Activated naive CD8-positive, alpha-beta T cell treated with anti-CD3 and anti-CD28 coated beads, Interleukin-2, amount 10 ng/mL, durations not matched to agents 7 days and 5 days (primary cell): ENCODE results near the gene IQSEC3. TPM values are rescaled to one million over a fixed set of nuclear protein-coding genes. Genes with fewer than 3 reads are reported as not detected.

Source experiments
- ATAC-seq: fragments of 150-1000 bp; cut with Tn5 transposase; one replicate; pipeline ENCODE4 v1.10.0; 2021; ENCODE audit warnings: low read depth, moderate library complexity
- POLR2A ChIA-PET: fragments of 350-600 bp; sonication (Branson Sonifier 250); formaldehyde crosslinking; loops from one replicate; lab custom pipeline; 2021; ENCODE audit warnings: antibody characterized with exemption; lab: Charles Lee
- DNase-seq: peaks from one replicate; pipeline ENCODE4 v3.0.0; 2021
- H3K27ac Mint-ChIP-seq: one replicate; pipeline ENCODE4 v1.8.0; 2022; ENCODE audit warnings: mild to moderate bottlenecking, mixed read lengths
- H3K27me3 Mint-ChIP-seq: one replicate; pipeline ENCODE4 v1.8.0; 2022; ENCODE audit warnings: mild to moderate bottlenecking, moderate library complexity, mixed read lengths
- H3K36me3 Mint-ChIP-seq: one replicate; pipeline ENCODE4 v1.8.0; 2021; ENCODE audit warnings: mild to moderate bottlenecking, mixed read lengths
- H3K4me1 Mint-ChIP-seq: one replicate; pipeline ENCODE4 v1.8.0; 2021; ENCODE audit warnings: mixed read lengths
- H3K4me3 Mint-ChIP-seq: one replicate; pipeline ENCODE4 v1.8.0; 2022; ENCODE audit warnings: mild to moderate bottlenecking, moderate library complexity, mixed read lengths
- H3K9me3 Mint-ChIP-seq: one replicate; pipeline ENCODE4 v1.8.0; 2021; ENCODE audit warnings: mixed read lengths
- total RNA-seq, 2 experiments: library from RNA; stranded (reverse); gene quantifications; one replicate each; pipeline ENCODE4 v1.2.3, GENCODE V29; 2021

Gene IQSEC3
- total RNA-seq, 2 experiments from 2014 or later = 7.3 to 8.0 TPM

DNA sequence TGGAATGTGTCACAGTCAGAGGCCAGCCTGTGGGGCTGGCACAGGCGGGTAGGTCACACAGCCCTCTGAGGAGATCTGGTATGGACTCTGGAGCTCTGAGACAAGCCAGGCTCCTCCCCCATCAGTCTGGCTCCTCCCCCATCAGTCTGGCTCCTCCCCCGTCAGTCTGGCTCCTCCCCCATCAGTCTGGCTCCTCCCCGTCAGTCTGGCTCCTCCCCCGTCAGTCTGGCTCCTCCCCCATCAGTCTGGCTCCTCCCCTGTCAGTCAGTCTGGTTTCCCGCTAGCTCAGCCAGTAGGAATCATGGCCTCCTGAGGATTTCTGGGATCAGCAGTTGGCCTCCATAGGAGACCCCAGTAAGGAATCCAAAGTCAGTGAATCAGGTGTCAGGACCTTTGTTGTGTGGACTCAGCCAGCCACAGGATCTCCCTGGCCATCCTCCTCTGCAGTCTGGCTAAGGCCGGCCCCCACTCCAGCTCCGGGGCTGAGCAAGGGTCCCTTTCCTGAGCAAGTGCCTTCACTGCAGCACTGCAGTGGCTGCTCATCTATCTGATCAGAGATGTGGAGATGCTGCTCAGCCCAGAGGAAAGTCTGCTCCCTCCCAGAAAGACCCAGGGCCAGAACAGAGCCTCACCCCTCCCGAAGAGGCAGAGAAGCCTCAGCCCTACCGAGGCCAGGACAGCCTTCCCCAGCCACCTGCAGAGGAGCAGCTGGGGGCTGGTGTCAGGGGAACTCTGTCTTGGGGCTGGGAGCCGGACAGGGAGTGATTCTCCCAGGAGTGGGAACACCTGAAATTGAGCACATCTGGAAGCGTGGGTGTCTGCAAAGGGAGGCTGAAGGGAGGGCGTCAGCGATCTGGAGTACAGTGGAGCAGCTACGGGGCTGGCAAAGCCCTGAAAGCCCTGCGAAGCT, 35.7 kb downstream of the IQSEC3 start:
- H3K27ac Mint-ChIP-seq = no peak overlapping the region
- H3K27me3 Mint-ChIP-seq = peaks cover 8% of the 10 kb centered on the region
- POLR2A ChIA-PET = no interaction called here
- H3K4me3 Mint-ChIP-seq = no peak overlapping the region
- peaks cover 4% of the 10 kb centered on the region for H3K4me1 Mint-ChIP-seq
- H3K9me3 Mint-ChIP-seq = no peaks in the 10 kb centered on the region
- no peaks in the 10 kb centered on the region for H3K36me3 Mint-ChIP-seq
- DNase-seq = no peak
- ATAC-seq = no peak

- POLR2A ChIA-PET = no interaction called here
- peaks cover 6% of the 10 kb centered on the region for H3K27me3 Mint-ChIP-seq
Observed at GRCh38 chr12:102879-103168, 36.3 kb downstream of the IQSEC3 start.

GRCh38 chr12:103169-103981, 36.8 kb downstream of the IQSEC3 start:
- Mint-ChIP-seq H3K9me3 (no peaks in the 10 kb centered on the region), H3K36me3 (no peaks in the 10 kb centered on the region), H3K27me3 (peaks cover 4% of the 10 kb centered on the region), H3K4me3 (no peak overlapping the region), H3K4me1 (peaks cover 4% of the 10 kb centered on the region), H3K27ac (no peak overlapping the region)
- POLR2A ChIA-PET = no interaction called here
- DNase-seq (no peak), ATAC-seq (no peak)

More at GRCh38 chr12:102879-103168, 36.3 kb downstream of the IQSEC3 start:
- no peaks in the 10 kb centered on the region for H3K9me3 Mint-ChIP-seq
- no peak for DNase-seq
- H3K36me3 Mint-ChIP-seq = no peaks in the 10 kb centered on the region
- H3K4me1 Mint-ChIP-seq = peaks cover 4% of the 10 kb centered on the region
- ATAC-seq = no peak
- no peak overlapping the region for H3K27ac Mint-ChIP-seq
- no peak overlapping the region for H3K4me3 Mint-ChIP-seq

DNA sequence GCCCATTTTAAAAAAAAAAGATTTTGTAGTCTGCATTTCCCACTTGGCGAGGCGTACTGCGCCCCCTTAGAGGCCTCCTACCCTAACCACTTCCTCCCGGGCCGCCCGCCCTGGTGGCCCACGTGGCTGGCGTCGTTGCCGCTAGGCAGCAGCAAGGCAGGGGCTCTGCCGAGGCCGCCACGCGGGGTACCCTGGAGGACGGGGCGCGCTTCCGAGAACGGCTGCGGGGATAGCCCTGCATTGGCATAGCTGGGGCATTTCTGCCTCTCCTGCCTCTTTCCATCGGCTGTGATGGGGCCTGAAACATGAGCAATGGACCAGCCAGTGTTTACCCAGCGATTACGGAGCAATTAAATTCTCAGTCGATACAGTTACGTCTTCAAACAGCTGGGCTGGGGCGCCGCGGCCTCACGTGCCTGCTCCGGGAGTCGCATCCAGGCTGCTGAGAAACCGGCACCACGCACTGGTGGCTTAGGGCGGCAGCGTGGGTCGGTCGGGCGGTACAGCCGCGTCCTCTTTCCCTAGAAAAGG, 38.0 kb downstream of the IQSEC3 start:
- no peak overlapping the region for H3K27ac Mint-ChIP-seq
- H3K36me3 Mint-ChIP-seq = no peaks in the 10 kb centered on the region
- no peak overlapping the region for H3K4me3 Mint-ChIP-seq

DNA sequence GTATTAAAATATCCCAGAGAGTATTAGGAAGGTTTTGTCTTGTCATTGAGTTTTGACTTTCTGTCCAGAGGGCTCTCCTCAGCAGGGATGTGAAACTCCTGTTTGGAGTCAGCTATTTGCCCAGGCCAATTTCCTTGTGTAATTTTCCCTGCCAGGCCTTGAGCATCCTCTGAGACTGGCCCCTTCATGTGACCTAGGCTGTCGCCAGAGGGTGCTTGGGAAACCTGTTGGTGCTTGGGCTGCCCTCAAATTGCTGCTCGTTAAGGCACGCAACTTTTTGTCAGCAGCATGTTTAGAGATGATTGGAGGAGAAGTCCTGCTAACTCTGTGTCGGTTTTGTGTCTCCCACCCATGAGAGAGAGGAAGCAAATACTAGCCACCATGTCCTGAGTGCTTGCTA, 39.1 kb downstream of the IQSEC3 start:
- DNase-seq (no peak), ATAC-seq (no peak)
- peaks cover 14% of the 10 kb centered on the region for H3K4me1 Mint-ChIP-seq
- POLR2A ChIA-PET = no interaction called here
- no peaks in the 10 kb centered on the region for H3K36me3 Mint-ChIP-seq
- H3K4me3 Mint-ChIP-seq = no peak overlapping the region
- no peaks in the 10 kb centered on the region for H3K9me3 Mint-ChIP-seq
- H3K27ac Mint-ChIP-seq = no peak overlapping the region
- peaks cover 2% of the 10 kb centered on the region for H3K27me3 Mint-ChIP-seq

More for the DNA sequence above, 38.0 kb downstream of the IQSEC3 start:
- Mint-ChIP-seq H3K27me3 (peaks cover 4% of the 10 kb centered on the region), H3K4me1 (peaks cover 9% of the 10 kb centered on the region), H3K9me3 (no peaks in the 10 kb centered on the region)
- ATAC-seq (peak; percentile 60), DNase-seq (peak; percentile 59)
- POLR2A ChIA-PET = no interaction called here

DNA sequence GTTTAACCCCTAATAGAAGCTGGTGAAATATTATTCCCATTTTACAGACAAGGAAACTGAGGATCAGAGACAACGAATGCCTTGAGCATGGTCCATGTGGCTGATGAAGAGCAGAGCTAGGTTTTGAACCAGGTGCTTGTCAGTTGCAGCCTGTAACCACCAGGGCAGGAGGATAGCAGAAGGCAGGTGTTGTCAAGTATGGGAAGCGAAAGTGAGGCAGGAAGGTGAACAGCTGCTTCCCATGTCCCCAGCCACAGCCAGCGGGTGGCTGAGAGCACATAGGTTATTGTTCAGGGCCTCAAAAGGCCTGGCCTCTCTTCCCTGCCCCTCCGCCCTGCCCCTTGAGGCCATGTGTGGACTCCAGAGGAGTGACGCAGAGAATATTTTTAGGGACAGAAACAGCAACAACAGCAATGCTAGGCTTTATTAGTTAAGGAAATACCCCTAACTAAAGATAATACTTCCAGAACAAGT, 39.6 kb downstream of the IQSEC3 start:
- DNase-seq = no peak
- peaks cover 2% of the 10 kb centered on the region for H3K27me3 Mint-ChIP-seq
- no peaks in the 10 kb centered on the region for H3K36me3 Mint-ChIP-seq
- peaks cover 14% of the 10 kb centered on the region for H3K4me1 Mint-ChIP-seq
- no peak overlapping the region for H3K4me3 Mint-ChIP-seq
- H3K9me3 Mint-ChIP-seq = no peaks in the 10 kb centered on the region
- no peak overlapping the region for H3K27ac Mint-ChIP-seq
- ATAC-seq = no peak
- POLR2A ChIA-PET = no interaction called here

GRCh38 chr12:108594-108993, 42.0 kb downstream of the IQSEC3 start:
- ATAC-seq = no peak

DNA sequence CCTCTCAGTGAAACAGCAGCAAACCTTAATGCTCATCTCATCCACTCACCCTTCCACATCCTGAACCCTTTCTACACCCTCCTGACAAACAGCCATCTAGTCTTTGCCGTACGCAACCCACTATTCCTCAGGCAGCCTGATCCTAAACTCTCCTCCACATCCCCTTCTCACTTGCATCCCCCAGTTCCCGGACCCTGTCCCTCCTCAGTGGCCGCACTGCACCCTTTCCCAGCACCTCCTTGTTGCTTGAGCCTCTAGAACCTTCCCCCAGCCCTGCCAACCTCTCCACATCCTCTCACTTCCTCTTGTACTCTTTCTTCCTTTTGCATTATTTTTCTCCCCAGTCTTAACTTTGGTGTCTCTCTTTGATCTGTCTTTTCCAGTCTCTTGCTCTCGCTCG, 42.9 kb downstream of the IQSEC3 start:
- no peak for DNase-seq
- Mint-ChIP-seq H3K27ac (peak overlapping the region; percentile 14), H3K9me3 (no peaks in the 10 kb centered on the region), H3K4me1 (peaks cover 10% of the 10 kb centered on the region), H3K36me3 (no peaks in the 10 kb centered on the region), H3K27me3 (peaks cover 7% of the 10 kb centered on the region), H3K4me3 (peak overlapping the region; percentile 4)
- ATAC-seq = peak; percentile 36
- POLR2A ChIA-PET = no interaction called here

More at GRCh38 chr12:108594-108993, 42.0 kb downstream of the IQSEC3 start:
- POLR2A ChIA-PET = no interaction called here
- peaks cover 7% of the 10 kb centered on the region for H3K27me3 Mint-ChIP-seq
- no peak overlapping the region for H3K4me3 Mint-ChIP-seq
- no peaks in the 10 kb centered on the region for H3K36me3 Mint-ChIP-seq
- H3K27ac Mint-ChIP-seq = no peak overlapping the region
- DNase-seq = no peak
- H3K4me1 Mint-ChIP-seq = peaks cover 14% of the 10 kb centered on the region
- no peaks in the 10 kb centered on the region for H3K9me3 Mint-ChIP-seq

DNA sequence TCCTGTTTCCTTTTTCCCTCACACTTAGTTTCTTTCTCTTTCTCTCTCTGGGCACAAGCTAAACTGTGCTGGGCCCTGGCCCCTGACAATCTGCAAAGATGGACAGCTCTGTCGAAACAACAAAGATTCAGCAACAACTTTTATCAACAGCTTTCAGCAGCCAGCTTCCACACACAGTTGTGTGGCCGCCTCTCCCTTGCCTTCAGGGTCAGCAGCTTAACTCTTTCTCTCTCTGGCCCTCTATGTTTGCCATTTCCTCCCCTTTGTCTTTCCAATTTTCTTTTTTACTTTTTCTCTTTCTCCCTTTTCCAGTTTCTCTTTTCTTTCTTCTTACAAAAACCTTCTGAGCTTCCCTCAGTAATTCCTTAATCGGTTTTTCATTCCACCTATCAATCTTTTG, 43.3 kb downstream of the IQSEC3 start:
- ATAC-seq (peak; percentile 22), DNase-seq (no peak)
- Mint-ChIP-seq H3K4me1 (peaks cover 10% of the 10 kb centered on the region), H3K9me3 (no peaks in the 10 kb centered on the region), H3K27me3 (peaks cover 7% of the 10 kb centered on the region), H3K27ac (peak overlapping the region; percentile 14), H3K36me3 (no peaks in the 10 kb centered on the region), H3K4me3 (peak overlapping the region; percentile 4)
- POLR2A ChIA-PET = no interaction called here

DNA sequence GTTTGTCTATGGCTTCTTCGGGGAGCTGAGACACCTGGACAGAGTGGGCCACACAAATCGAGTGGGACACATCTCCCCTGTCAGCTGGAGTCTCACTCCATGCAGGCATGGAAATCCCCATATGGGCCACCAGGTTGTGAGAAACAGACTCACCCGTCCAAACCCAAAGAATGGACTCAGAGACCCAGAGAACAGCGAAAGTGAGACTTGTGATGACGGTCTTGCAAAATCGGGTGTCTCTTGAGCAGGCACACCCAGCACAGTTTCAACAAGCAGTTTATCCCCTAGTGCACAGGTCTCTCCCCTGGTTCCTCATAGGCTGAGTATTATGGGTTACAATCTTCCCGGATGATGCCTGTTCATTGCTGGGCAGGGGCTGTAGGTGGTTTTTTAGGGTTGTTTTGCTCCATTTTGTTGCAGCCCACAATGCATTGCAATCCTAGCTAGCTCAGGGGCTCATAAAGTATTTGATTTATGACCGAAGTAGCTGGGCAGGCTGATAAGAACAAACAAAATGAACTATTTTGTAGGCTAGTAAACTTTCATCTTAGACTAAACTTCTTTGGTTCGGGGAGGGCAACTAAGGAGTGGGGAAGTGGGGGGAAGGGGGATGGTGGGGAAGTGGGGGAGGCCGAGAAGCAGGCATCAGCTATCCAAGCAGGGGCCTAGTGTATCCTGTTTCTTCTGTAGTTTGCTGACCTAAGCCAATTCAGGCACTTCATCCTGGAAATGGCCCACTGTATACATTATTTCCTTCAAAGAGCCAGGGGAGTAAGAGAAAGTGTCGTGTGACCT, 45.3 kb downstream of the IQSEC3 start:
- POLR2A ChIA-PET = no interaction called here
- H3K4me3 Mint-ChIP-seq = no peak overlapping the region
- ATAC-seq (no peak), DNase-seq (no peak)
- H3K4me1 Mint-ChIP-seq = peaks cover 10% of the 10 kb centered on the region
- H3K9me3 Mint-ChIP-seq = no peaks in the 10 kb centered on the region
- H3K36me3 Mint-ChIP-seq = no peaks in the 10 kb centered on the region
- no peak overlapping the region for H3K27ac Mint-ChIP-seq
- H3K27me3 Mint-ChIP-seq = peaks cover 7% of the 10 kb centered on the region

DNA sequence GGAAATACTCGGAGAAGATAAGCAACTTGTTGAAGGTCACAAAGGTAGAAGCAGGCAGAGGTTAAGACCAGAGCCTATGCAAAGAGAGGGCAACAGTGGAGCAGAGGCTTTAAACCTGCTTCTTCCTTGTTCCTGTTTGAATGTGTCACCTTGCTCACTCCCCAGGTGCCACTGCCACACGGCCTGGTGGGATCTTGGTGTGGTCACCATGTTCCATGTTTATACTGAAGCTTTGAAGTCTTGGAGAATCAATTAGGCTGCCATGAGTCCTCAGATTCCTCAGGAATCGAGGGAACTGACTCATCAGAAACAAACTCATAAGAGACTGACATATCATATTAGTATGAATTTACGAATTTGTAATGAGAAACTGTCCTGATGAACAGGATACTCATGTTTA, 46.8 kb downstream of the IQSEC3 start:
- H3K27ac Mint-ChIP-seq = no peak overlapping the region
- no peaks in the 10 kb centered on the region for H3K36me3 Mint-ChIP-seq
- no peak overlapping the region for H3K4me3 Mint-ChIP-seq
- ATAC-seq = no peak
- H3K9me3 Mint-ChIP-seq = no peaks in the 10 kb centered on the region
- no peak for DNase-seq
- H3K27me3 Mint-ChIP-seq = peaks cover 9% of the 10 kb centered on the region
- peaks cover 10% of the 10 kb centered on the region for H3K4me1 Mint-ChIP-seq
- POLR2A ChIA-PET = no interaction called here

DNA sequence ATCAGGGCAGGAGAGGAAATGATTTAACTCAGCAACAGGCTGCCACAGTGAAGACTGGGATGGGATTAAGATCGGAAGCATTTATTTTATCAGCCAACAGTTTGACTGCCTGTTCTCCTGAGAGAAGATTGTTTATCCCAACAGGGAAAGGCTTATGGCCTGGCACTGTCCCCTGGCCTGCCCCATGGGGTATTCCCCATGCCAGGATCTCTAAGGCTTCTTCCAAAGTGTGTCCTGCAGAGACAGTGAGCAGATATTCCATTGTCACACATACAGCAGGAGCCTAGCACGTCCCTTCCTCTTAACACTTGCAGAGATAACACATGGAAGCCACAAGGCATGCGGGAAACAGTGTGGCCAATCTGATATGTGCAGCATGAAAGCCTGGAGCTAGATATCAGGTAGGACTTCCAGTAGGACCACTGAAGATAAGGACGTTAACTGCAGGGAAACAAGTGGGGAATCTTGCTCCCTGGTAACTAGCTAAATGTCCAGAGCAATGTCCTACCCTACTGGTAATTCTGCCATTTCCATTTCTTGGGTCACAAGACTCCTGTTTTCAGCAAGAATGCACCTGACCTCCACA, 48.2 kb downstream of the IQSEC3 start:
- POLR2A ChIA-PET = no interaction called here
- Mint-ChIP-seq H3K9me3 (no peaks in the 10 kb centered on the region), H3K36me3 (no peaks in the 10 kb centered on the region), H3K4me1 (peaks cover 4% of the 10 kb centered on the region), H3K4me3 (no peak overlapping the region), H3K27ac (no peak overlapping the region), H3K27me3 (peaks cover 7% of the 10 kb centered on the region)
- DNase-seq = no peak
- no peak for ATAC-seq

DNA sequence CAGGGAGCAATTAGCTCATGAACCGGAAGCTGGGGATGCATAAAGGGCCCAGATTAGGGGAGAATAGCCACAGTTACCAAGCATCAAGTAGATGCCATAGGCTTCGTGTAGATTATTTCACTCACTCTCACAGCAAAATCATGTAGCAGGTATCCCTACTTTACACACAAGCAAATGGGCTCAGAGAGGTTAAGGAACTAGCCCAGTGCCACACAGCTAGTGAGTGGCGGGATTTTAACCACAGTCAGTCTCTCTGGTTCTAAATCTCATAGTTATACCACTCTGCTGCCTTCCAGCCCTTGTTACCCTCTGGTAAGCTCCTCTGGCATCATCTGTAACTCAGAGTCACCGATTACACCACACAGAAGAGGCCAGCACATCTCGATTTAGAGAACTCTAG, 49.0 kb downstream of the IQSEC3 start:
- Mint-ChIP-seq H3K4me3 (no peak overlapping the region), H3K9me3 (no peaks in the 10 kb centered on the region), H3K27ac (no peak overlapping the region), H3K4me1 (no peaks in the 10 kb centered on the region), H3K27me3 (peaks cover 7% of the 10 kb centered on the region), H3K36me3 (no peaks in the 10 kb centered on the region)
- DNase-seq (no peak), ATAC-seq (no peak)
- POLR2A ChIA-PET = no interaction called here
